Measurements from ENCODE around the gene PASK. TPM values are rescaled to one million over a fixed set of nuclear protein-coding genes. Genes with fewer than 3 reads are reported as not detected.

The PASK gene
- total RNA-seq, 1 experiment from 2014 or later: 45.8 TPM

GRCh38 chr2:241173557-241173956 is 24.3 kb upstream of the PASK start:
- Histone ChIP-seq H3K9me3 (ENCODE audit: control insufficient read depth in 1 of 2, insufficient read depth in 1 of 2, low read depth in 1 of 2, low read length in 2 of 2) (peaks cover 9 to 12% of the 10 kb centered on the region in 2 experiments; a peak in 2 of 4 replicates), H3K4me3 (replicated peaks in 1 of 2; ENCODE audit: low read depth in 1 of 2, low read length in 2 of 2) (no peak overlapping the region), H3K36me3 (ENCODE audit: control insufficient read depth in 1 of 2, insufficient read depth in 2 of 2, low read length in 2 of 2) (peaks cover 0 to 12% of the 10 kb centered on the region in 2 experiments; a peak in 1 of 4 replicates), H3K27ac (ENCODE audit: low read depth, low read length) (no peak overlapping the region), H3K4me1 (ENCODE audit: control insufficient read depth in 1 of 2, insufficient read depth in 2 of 2, low read length in 2 of 2) (no peaks in the 10 kb centered on the region), H3K9ac (ENCODE audit: low read length) (no peak overlapping the region), H4K20me1 (ENCODE audit: insufficient read depth) (no peaks in the 10 kb centered on the region), H3K4me2 (ENCODE audit: low read length) (no peak overlapping the region), H2AFZ (ENCODE audit: low read depth, low read length, poor library complexity, severe bottlenecking) (no peak overlapping the region), H3K79me2 (ENCODE audit: insufficient read depth, low read length) (no peaks in the 10 kb centered on the region), H3K9me2 (ENCODE audit: insufficient read depth) (no peaks in the 10 kb centered on the region), H3K27me3 (ENCODE audit: insufficient read depth, low read length) (no peaks in the 10 kb centered on the region)
- ChIA-PET POLR2A (no interaction called here), CTCF (no interaction called here), RAD21 (ENCODE audit: low non-redundant PET in 1 of 2, low total read pairs in 2 of 2, uncharacterized antibody in 2 of 2, unreplicated experiment in 2 of 2) (no interaction called here)
- no TSS peak for BruUV-seq (replicated peaks)
- TF ChIP-seq ZFX (IDR thresholded peaks at IDR 0.05) (no peak), EGR1 (IDR thresholded peaks at IDR 0.05; ENCODE audit: low read depth) (no peak), CEBPB (IDR thresholded peaks at IDR 0.05; ENCODE audit: low read depth) (no peak), TCF7L2 (IDR thresholded peaks at IDR 0.05; ENCODE audit: borderline replicate concordance, extremely low read depth, insufficient read depth, insufficient read length) (no peak)
- DNase-seq (ENCODE audit: low read depth, low spot score) (no peak), ATAC-seq (no peak)
- intact Hi-C loops (cut with micrococcal nuclease): no loop called here

DNA sequence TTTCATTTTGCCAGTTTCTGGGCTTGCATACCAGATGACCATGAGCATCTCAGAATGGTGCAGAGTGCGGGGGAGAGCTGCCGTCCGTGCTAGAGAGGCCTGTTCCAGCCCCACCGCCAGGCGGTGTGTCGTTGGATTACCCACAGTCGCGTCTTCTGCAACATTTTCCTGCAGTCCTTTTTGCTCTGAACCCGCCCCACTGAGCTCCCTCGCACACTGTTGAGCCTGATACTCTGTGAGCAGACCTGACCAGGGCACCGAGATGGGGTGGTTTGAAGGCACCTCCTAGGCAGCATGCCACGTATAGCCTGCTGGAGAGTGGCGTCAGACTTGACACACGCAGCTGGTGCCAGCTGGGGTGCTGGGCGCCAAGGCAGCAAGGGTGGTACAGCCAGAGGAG is 19.1 kb upstream of the PASK start:
- no peak overlapping the region for H3K27ac ChIP-seq (ENCODE audit: low read depth, low read length)
- H3K4me2 ChIP-seq (ENCODE audit: low read length): no peak overlapping the region
- BruUV-seq (replicated peaks): no TSS peak
- H4K20me1 ChIP-seq (ENCODE audit: insufficient read depth): no peaks in the 10 kb centered on the region
- intact Hi-C loops (cut with micrococcal nuclease): no loop called here
- H3K4me3 ChIP-seq (replicated peaks in 1 of 2; ENCODE audit: low read depth in 1 of 2, low read length in 2 of 2): no peak overlapping the region
- peaks cover 0 to 5% of the 10 kb centered on the region in 2 experiments; a peak in 2 of 4 replicates for H3K4me1 ChIP-seq (ENCODE audit: control insufficient read depth in 1 of 2, insufficient read depth in 2 of 2, low read length in 2 of 2)
- no peaks in the 10 kb centered on the region for H3K79me2 ChIP-seq (ENCODE audit: insufficient read depth, low read length)
- peaks cover 9 to 12% of the 10 kb centered on the region in 2 experiments; a peak in 2 of 4 replicates for H3K9me3 ChIP-seq (ENCODE audit: control insufficient read depth in 1 of 2, insufficient read depth in 1 of 2, low read depth in 1 of 2, low read length in 2 of 2)
- ChIA-PET POLR2A (no interaction called here), RAD21 (ENCODE audit: low non-redundant PET in 1 of 2, low total read pairs in 2 of 2, uncharacterized antibody in 2 of 2, unreplicated experiment in 2 of 2) (no interaction called here), CTCF (no interaction called here)
- H2AFZ ChIP-seq (ENCODE audit: low read depth, low read length, poor library complexity, severe bottlenecking): no peak overlapping the region
- DNase-seq (ENCODE audit: low read depth, low spot score): no peak
- H3K27me3 ChIP-seq (ENCODE audit: insufficient read depth, low read length): no peaks in the 10 kb centered on the region
- TF ChIP-seq ZNF274 (IDR thresholded peaks at IDR 0.05; ENCODE audit: low read depth, low read length) (no peak), POLR2A (IDR thresholded peaks at IDR 0.05; ENCODE audit: borderline replicate concordance, extremely low read depth, insufficient read depth, insufficient read length) (no peak), POLR2AphosphoS5 (IDR thresholded peaks at IDR 0.05; ENCODE audit: low read depth, low read length) (no peak), EGR1 (IDR thresholded peaks at IDR 0.05; ENCODE audit: low read depth) (no peak), CEBPB (IDR thresholded peaks at IDR 0.05; ENCODE audit: low read depth) (no peak), EZH2 (IDR thresholded peaks at IDR 0.05) (no peak), SRF (IDR thresholded peaks at IDR 0.05; ENCODE audit: low read depth) (no peak), SIN3A (IDR thresholded peaks at IDR 0.05; ENCODE audit: low read depth) (no peak)
- TF ChIP-seq, protein P1, sequence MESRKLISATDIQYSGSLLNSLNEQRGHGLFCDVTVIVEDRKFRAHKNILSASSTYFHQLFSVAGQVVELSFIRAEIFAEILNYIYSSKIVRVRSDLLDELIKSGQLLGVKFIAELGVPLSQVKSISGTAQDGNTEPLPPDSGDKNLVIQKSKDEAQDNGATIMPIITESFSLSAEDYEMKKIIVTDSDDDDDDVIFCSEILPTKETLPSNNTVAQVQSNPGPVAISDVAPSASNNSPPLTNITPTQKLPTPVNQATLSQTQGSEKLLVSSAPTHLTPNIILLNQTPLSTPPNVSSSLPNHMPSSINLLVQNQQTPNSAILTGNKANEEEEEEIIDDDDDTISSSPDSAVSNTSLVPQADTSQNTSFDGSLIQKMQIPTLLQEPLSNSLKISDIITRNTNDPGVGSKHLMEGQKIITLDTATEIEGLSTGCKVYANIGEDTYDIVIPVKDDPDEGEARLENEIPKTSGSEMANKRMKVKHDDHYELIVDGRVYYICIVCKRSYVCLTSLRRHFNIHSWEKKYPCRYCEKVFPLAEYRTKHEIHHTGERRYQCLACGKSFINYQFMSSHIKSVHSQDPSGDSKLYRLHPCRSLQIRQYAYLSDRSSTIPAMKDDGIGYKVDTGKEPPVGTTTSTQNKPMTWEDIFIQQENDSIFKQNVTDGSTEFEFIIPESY (IDR thresholded peaks at IDR 0.05; ENCODE audit: extremely low read depth, insufficient replicate concordance, low read length): no peak
- TF ChIP-seq, protein P2, sequence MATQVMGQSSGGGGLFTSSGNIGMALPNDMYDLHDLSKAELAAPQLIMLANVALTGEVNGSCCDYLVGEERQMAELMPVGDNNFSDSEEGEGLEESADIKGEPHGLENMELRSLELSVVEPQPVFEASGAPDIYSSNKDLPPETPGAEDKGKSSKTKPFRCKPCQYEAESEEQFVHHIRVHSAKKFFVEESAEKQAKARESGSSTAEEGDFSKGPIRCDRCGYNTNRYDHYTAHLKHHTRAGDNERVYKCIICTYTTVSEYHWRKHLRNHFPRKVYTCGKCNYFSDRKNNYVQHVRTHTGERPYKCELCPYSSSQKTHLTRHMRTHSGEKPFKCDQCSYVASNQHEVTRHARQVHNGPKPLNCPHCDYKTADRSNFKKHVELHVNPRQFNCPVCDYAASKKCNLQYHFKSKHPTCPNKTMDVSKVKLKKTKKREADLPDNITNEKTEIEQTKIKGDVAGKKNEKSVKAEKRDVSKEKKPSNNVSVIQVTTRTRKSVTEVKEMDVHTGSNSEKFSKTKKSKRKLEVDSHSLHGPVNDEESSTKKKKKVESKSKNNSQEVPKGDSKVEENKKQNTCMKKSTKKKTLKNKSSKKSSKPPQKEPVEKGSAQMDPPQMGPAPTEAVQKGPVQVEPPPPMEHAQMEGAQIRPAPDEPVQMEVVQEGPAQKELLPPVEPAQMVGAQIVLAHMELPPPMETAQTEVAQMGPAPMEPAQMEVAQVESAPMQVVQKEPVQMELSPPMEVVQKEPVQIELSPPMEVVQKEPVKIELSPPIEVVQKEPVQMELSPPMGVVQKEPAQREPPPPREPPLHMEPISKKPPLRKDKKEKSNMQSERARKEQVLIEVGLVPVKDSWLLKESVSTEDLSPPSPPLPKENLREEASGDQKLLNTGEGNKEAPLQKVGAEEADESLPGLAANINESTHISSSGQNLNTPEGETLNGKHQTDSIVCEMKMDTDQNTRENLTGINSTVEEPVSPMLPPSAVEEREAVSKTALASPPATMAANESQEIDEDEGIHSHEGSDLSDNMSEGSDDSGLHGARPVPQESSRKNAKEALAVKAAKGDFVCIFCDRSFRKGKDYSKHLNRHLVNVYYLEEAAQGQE (IDR thresholded peaks at IDR 0.05; ENCODE audit: low read depth): no peak
- H3K36me3 ChIP-seq (ENCODE audit: control insufficient read depth in 1 of 2, insufficient read depth in 2 of 2, low read length in 2 of 2): peaks cover 13 to 20% of the 10 kb centered on the region in 2 experiments; a peak in 3 of 4 replicates
- H3K9me2 ChIP-seq (ENCODE audit: insufficient read depth): no peaks in the 10 kb centered on the region
- no peak overlapping the region for H3K9ac ChIP-seq (ENCODE audit: low read length)
- no peak for ATAC-seq

Data from HCT116 (cell line).